AG04450 (cell line): ENCODE data around the gene ABI3BP. TPM values are rescaled to one million over a fixed set of nuclear protein-coding genes. Genes with fewer than 3 reads are reported as not detected.

Experiments
- CTCF ChIA-PET: fragments of 300-600, 350-600 bp; formaldehyde crosslinking; extraction: SDS; loops from one replicate; lab custom pipeline; 2022; ENCODE audit warnings: antibody characterized with exemption, inconsistent platforms; lab: Charles Lee
- POLR2A ChIA-PET: fragments of 350-600 bp; formaldehyde crosslinking; extraction: SDS; loops from one replicate; lab custom pipeline; 2021; ENCODE audit warnings: antibody characterized with exemption, inconsistent platforms; lab: Yijun Ruan, JAX
- DNase-seq: peaks from one replicate; pipeline ENCODE4 v3.0.0-alpha.2; 2011; ENCODE audit warnings: low read depth, low spot score
- H3K27ac ChIP-seq: one replicate; pipeline ENCODE4 v1.5.1; 2012; ENCODE audit warnings: low read depth, low read length, control low read depth
- H3K27me3 ChIP-seq: one replicate; pipeline ENCODE4 v1.6.0; 2012; ENCODE audit warnings: low read length; ENCODE audit not compliant: control insufficient read depth, insufficient read depth
- H3K4me3 ChIP-seq: 2 replicates; pipeline ENCODE4 v1.5.1; 2011; ENCODE audit warnings: mild to moderate bottlenecking, low read depth, low read length, control low read depth
- H3K9me3 ChIP-seq: 2 replicates; pipeline ENCODE4 v1.5.1; 2012; ENCODE audit warnings: low read length; ENCODE audit not compliant: control insufficient read depth, insufficient read depth
- polyA plus RNA-seq: library from polyadenylated mRNA; depleted of rRNA; stranded (reverse); fragments of >200 nt; gene quantifications from 2 replicates; pipeline ENCODE4 v1.2.3, GENCODE V29; 2011
- TF ChIP-seq, protein P1 (sequence below): IDR thresholded peaks from 2 replicates; pipeline ENCODE4 v1.5.1; 2011; ENCODE audit warnings: low read depth, low read length, control low read depth, inconsistent platforms

Gene ABI3BP
- polyA plus RNA-seq, 1 experiment, result 5.3 TPM

GRCh38 chr3:100798012-100798411, 195.2 kb downstream of the ABI3BP start:
- TF ChIP-seq, protein P1, sequence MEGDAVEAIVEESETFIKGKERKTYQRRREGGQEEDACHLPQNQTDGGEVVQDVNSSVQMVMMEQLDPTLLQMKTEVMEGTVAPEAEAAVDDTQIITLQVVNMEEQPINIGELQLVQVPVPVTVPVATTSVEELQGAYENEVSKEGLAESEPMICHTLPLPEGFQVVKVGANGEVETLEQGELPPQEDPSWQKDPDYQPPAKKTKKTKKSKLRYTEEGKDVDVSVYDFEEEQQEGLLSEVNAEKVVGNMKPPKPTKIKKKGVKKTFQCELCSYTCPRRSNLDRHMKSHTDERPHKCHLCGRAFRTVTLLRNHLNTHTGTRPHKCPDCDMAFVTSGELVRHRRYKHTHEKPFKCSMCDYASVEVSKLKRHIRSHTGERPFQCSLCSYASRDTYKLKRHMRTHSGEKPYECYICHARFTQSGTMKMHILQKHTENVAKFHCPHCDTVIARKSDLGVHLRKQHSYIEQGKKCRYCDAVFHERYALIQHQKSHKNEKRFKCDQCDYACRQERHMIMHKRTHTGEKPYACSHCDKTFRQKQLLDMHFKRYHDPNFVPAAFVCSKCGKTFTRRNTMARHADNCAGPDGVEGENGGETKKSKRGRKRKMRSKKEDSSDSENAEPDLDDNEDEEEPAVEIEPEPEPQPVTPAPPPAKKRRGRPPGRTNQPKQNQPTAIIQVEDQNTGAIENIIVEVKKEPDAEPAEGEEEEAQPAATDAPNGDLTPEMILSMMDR, result no peak
- Histone ChIP-seq H3K27me3 (no peaks in the 10 kb centered on the region), H3K27ac (no peak overlapping the region), H3K9me3 (no peaks in the 10 kb centered on the region), H3K4me3 (no peak overlapping the region)
- DNase-seq, result peak; percentile 16
- ChIA-PET CTCF (interaction anchor here (0.6 to 2.3 kb wide), 5 partner anchors 12 to 513 kb away, joined by 3 to 17 read pairs (median 7); no protein-coding TSS in a partner anchor), POLR2A (no interaction called here)

GRCh38 chr3:100796556-100796955, 196.7 kb downstream of the ABI3BP start:
- H3K27me3 ChIP-seq, result no peaks in the 10 kb centered on the region
- ChIA-PET POLR2A (no interaction called here), CTCF (interaction anchor here (0.6 to 2.3 kb wide), 22 partner anchors 10 to 407 kb away, joined by 3 to 18 read pairs (median 4); partner anchors contain the start of gene TFG)
- H3K9me3 ChIP-seq, result no peaks in the 10 kb centered on the region
- TF ChIP-seq, protein P1, result peak; percentile 50
- H3K27ac ChIP-seq, result no peak overlapping the region
- H3K4me3 ChIP-seq, result no peak overlapping the region
- no peak for DNase-seq

GRCh38 chr3:100789579-100789978, 203.6 kb downstream of the ABI3BP start:
- no peak overlapping the region for H3K4me3 ChIP-seq
- no peak for DNase-seq
- POLR2A ChIA-PET, result no interaction called here
- TF ChIP-seq, protein P1, result no peak
- no peaks in the 10 kb centered on the region for H3K27me3 ChIP-seq
- peaks cover 3% of the 10 kb centered on the region; the same call in 1 of the 2 replicates for H3K9me3 ChIP-seq
- H3K27ac ChIP-seq, result no peak overlapping the region
- CTCF ChIA-PET, result interaction anchor here (0.9 kb wide), 1 partner anchor 12 kb away, joined by 3 read pairs; no protein-coding TSS in a partner anchor

DNA sequence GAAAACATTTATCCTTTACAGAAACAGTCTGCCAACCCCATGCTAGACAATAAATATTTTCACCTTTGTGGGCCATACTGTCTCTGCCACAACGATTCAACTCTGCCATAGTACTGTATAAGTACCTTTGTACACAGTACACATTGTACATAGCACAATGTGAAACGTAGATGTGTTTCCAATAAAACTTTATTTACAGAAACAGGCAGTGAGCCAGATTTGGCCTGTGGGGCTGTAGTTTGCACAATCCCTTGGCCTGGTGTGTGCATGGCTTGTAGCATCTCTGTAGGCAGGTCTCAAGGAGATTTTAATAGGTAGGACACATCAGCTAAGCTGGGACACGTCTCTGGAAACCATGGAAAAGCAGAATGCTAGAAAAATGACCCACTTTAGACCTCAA, 209.6 kb downstream of the ABI3BP start:
- CTCF ChIA-PET, result interaction anchor here (0.9 kb wide), 1 partner anchor 321 kb away, joined by 3 read pairs; no protein-coding TSS in a partner anchor
- no peak overlapping the region for H3K27ac ChIP-seq
- no peak overlapping the region for H3K4me3 ChIP-seq
- TF ChIP-seq, protein P1, result no peak
- H3K27me3 ChIP-seq, result no peaks in the 10 kb centered on the region
- DNase-seq, result no peak
- POLR2A ChIA-PET, result no interaction called here
- H3K9me3 ChIP-seq, result peaks cover 3% of the 10 kb centered on the region; the same call in 1 of the 2 replicates

DNA sequence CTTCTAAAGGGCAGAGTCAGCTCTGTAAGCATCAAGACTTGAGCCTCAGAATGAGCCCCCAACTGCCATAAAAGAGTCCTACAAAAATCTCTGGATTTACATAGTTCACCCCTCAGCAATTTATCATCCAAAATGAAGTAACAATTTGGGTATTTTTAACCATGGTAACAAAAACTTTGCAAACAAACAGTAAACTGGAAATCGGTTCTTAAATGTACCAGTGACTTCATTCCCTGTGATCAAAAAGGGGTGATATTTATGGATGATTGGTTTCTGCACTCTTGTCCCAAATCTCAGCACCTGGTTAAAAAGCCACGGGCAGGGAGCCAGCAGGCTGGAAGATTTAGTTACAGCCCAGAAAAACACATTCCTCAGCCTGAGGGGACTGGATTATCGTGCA, 210.3 kb downstream of the ABI3BP start:
- POLR2A ChIA-PET, result no interaction called here
- TF ChIP-seq, protein P1, result no peak
- Histone ChIP-seq H3K9me3 (peaks cover 3% of the 10 kb centered on the region; the same call in 1 of the 2 replicates), H3K27me3 (no peaks in the 10 kb centered on the region), H3K4me3 (no peak overlapping the region), H3K27ac (no peak overlapping the region)
- CTCF ChIA-PET, result no interaction called here
- no peak for DNase-seq
